ENCODE results near the gene POLR2I.
A peak's percentile ranks its signal among the peaks of the same experiment; 100 is the strongest.
"Not testable (repeated sequence)": the region's sequence is repeated elsewhere in the genome, so short reads cannot be mapped to it uniquely, and the experiment has no call there.

POLR2I gene

GRCh38 chr19:36134867-36135266, 20.2 kb upstream of the POLR2I start:
- DNase-seq (ENCODE audit: low read depth in 2 of 3, low spot score in 2 of 3) = not testable (repeated sequence)

GRCh38 chr19:36131221-36131620, 16.5 kb upstream of the POLR2I start:
- not testable (repeated sequence) for DNase-seq (ENCODE audit: low read depth in 2 of 3, low spot score in 2 of 3)

DNA sequence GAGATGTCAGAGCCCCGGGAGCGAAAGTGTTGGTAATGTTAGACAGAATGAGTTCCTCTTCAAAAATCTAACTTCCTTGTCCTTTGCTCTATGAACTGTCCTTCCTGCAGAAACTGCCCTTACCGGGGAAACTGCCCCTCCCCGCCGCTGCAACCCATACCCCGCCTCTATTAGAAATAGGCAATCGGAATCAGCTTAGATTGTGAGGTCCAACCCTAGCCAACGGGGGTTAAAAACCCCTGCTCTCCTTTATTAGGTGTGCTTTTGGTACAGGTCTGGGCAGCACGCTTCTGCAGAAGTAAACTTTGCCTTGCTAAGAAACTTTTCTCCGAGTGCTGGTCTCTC, 13.7 kb upstream of the POLR2I start:
- DNase-seq (ENCODE audit: low read depth in 2 of 3, low spot score in 2 of 3) = no peak

GRCh38 chr19:36125557-36125956, 10.9 kb upstream of the POLR2I start:
- DNase-seq (ENCODE audit: low read depth in 2 of 3, low spot score in 2 of 3) = no peak

GRCh38 chr19:36121486-36122124, 6.9 kb upstream of the POLR2I start:
- no peak for DNase-seq (ENCODE audit: low read depth in 2 of 3, low spot score in 2 of 3)

GRCh38 chr19:36120984-36121358, 6.3 kb upstream of the POLR2I start:
- DNase-seq (ENCODE audit: low read depth in 2 of 3, low spot score in 2 of 3) = no peak

DNA sequence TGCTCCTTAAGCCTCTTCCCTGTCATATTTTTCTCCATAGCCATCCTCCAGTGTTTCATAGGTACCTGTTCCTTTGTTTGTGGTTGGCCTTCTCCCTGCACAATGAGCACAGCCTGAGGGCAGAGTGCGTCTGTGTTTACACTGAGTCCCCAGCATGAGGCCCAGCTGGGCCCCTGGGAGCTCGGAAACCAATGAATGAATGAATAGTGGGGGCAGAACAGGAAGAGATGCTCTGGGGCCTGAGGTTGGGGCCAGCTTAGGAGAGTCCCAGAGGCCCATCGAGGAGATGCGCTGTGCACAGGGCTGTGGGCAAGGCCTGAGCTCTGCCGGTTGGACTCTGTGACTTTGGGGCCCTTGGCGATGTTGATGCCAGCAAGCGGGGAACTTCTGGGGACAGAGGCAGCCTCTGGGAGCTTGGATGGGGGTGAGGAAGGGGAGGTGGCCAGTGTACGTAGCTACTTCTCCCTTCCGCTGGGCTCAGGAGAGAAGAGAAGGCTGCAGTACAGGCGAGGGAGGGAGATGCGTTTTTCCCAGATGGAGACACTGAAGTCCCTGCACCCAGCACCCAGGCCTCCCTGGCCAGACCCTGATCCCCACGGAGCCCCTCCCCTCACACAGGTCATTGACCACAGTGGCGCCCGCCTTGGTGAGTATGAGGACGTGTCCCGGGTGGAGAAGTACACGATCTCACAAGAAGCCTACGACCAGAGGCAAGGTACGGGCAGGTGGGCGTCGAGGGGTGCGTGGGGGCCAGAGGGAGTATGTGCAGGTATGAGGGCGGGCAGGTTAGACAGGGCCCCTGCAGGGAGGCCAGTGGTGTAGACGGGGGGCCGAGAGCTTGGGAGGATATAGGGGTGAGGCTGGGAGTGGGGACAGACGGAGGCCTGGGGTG, 5.7 kb upstream of the POLR2I start:
- no peak for DNase-seq (ENCODE audit: low read depth in 2 of 3, low spot score in 2 of 3)

GRCh38 chr19:36116344-36116637, 1.6 kb upstream of the POLR2I start:
- no peak for DNase-seq (ENCODE audit: low read depth in 2 of 3, low spot score in 2 of 3)

- peak in 2 of 3 experiments; percentile 86 to 92 for DNase-seq (ENCODE audit: low read depth in 2 of 3, low spot score in 2 of 3)
Measured at GRCh38 chr19:36115453-36116343, 1.0 kb upstream of the POLR2I start, which contains the start of gene TBCB. Gene TBCB (plus strand): TSS chr19:36115468. CDS start chr19:36115561, 93 bp downstream.

- no peak for DNase-seq (ENCODE audit: low read depth in 2 of 3, low spot score in 2 of 3)
Measured at GRCh38 chr19:36113894-36114720, 568 bp downstream of the POLR2I start.

- DNase-seq (ENCODE audit: low read depth in 2 of 3, low spot score in 2 of 3) = no peak
Measured at GRCh38 chr19:36113425-36113824, 1.2 kb downstream of the POLR2I start.

DNA sequence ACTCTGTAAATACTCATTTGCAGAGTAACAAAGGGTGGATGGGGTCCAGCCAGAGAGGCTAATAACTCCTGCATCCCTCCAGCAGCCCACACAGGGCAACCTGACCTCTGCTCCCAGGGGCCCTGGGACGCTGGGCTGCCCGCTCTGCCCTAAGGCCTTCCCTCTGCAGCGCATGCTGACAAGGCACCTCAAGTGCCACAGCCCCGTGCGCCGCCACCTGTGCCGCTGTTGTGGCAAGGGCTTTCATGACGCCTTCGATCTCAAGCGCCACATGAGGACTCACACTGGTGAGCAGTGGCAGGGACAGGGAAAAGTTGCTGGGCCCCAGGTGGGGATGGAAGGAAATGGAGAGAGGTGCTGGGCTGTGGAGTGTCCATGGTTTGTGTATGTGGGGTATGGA, 2.0 kb downstream of the POLR2I start:
- DNase-seq (ENCODE audit: low read depth in 2 of 3, low spot score in 2 of 3) = no peak

DNA sequence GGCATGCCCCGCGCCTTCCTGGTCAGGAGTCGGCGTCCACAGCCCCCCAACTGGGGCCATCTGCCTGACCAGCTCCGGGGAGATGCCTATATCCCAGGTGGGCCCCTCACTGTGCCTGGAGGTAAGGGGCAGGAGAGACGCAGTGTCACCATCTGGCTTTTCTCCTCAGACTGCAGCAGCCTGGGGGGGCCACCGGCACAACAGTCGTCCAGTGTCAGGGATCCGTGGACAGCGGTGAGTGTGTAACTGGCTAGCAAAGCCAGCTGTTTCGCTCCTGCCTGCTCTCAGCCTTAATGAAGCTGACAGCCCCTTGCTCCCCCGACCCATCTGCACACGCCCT, 3.5 kb downstream of the POLR2I start:
- no peak for DNase-seq (ENCODE audit: low read depth in 2 of 3, low spot score in 2 of 3)

DNA sequence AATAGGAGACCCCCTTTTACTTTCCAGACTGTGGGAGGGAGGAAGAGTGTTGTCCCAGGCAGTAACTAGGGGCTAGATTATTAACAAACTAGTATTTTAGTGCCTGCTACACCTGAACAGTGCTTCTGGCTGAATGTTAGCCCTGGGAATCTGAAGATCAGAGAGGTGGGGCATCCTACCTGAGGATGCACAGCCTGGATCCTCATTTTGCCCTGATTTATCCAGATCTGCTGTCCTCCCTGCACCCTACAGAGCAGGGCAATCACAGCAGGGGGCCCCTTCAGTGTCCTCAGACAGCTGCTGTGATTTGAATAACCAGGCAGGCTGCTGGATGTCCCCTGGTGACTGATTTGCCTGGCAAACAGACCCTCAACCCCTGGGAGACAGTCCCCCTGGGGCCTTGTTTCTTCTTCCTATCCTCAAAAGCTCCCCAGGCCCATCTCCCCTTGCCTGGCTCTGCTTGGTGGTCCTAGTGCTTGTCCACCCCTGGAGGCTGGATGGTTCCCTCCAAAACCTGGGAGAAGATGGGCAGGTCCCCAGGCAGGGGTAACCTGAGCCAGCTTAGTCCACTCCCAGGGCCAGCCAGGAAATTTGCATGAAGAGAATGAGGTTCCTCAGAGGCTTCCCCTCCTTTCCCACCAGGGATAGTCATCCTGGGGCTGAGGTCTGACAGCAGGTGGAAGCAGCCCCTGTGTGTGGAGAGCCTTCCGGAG, 4.0 kb downstream of the POLR2I start, which contains the start of gene OVOL3:
OVOL3 (plus strand) TSS at position 657 of the 713 bp plus-strand sequence. CDS start 60 bp downstream, outside the sequence.
- no peak for DNase-seq (ENCODE audit: low read depth in 2 of 3, low spot score in 2 of 3)

DNA sequence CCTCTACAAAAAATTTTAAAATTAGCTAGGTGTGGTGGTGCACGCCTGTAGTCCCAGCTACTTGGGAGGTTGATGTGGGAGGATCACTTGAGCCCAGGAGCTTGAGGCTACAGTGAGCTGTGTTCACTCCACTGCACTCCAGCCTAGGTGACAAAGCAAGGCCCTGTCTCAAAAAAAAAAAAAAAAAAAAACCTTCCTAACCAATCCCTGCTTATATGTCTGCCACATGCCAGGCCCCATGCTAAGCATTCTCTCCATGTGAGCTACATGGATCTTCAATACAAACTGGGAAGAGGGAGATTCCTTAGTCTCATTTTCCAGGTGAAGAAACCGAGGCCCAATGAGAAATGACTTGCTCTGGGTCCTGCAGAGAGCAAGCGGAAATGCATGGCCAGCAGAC, 6.0 kb downstream of the POLR2I start:
- DNase-seq (ENCODE audit: low read depth in 2 of 3, low spot score in 2 of 3) = no peak

DNA sequence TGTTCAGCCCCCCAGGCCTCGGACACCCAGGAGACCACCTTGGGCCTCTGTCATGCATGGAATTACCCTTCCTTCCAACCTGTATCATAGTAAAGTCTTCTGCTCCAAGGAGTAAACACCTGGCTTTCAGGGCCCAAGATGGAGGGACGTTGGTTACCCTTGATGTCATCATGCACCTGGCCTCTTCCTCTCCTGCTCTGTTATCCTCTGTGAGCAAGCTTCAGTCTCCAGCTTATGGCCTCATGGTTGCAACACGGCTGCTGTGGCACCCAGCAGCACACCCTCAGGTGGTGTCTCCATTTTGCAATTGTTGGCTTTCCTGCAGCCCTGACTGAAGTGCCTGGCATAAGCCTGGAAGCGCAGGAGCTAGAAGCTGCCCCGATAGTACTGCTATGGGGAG, 7.7 kb downstream of the POLR2I start:
- DNase-seq (ENCODE audit: low read depth in 2 of 3, low spot score in 2 of 3) = no peak

DNA sequence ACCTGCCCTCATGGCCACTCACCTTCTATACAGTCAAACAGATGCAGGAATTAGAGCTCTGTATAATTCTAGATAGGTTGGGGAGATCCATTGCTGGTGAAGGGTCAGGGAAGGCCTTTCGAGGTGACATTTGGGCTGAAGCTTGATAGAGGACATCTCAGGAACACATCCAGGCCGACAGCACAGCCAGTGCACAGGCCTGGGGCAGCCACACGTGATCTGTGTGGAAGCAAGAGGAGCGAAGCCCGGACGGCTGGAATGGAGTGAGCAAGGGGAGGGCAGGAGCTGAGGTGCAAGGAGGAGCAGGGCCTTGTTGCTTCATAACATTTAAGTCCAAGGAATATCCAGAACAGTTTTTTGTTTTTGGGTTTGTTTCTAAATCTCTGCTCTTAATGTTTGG, 8.2 kb downstream of the POLR2I start:
- no peak for DNase-seq (ENCODE audit: low read depth in 2 of 3, low spot score in 2 of 3)

DNA sequence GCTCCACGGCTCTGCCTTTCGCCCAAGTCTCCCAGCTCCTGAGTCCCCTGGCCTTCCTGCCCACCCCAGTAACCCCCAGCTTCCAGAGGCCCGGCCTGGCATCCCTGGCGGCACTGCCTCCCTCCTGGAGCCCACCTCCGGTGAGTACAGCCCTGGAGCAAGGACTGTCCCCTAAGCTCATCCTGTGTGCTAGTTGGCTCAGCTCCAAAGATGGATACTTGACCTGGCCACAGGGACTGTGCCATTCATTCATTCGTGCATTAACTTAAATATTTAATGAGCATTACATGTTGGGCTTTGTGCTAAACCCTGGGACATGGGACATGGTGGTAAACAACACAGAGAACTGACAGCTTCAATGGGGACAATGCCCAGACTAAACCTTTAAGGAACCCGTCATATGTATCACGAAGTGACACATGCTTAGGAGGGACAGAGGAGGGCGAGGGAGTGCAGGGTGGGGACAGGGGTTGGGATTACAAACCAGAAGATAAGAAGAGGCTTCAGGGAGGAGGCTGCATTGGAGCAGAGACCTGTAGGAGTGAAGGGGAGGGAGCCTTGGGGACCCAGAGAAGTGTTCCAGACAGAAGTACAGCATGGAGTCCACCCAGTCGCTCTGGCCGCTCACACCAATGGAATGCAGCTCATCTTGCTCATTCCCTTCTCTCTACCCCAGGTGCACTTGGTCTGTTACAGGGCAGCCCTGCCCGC, 10.7 kb downstream of the POLR2I start:
- no peak for DNase-seq (ENCODE audit: low read depth in 2 of 3, low spot score in 2 of 3)

GRCh38 chr19:36103040-36103626, 11.5 kb downstream of the POLR2I start:
- no peak for DNase-seq (ENCODE audit: low read depth in 2 of 3, low spot score in 2 of 3)
